Measurements from ENCODE around the gene AGFG1.
A peak's percentile ranks its signal among the peaks of the same experiment; 100 is the strongest.

The AGFG1 gene, protein sequence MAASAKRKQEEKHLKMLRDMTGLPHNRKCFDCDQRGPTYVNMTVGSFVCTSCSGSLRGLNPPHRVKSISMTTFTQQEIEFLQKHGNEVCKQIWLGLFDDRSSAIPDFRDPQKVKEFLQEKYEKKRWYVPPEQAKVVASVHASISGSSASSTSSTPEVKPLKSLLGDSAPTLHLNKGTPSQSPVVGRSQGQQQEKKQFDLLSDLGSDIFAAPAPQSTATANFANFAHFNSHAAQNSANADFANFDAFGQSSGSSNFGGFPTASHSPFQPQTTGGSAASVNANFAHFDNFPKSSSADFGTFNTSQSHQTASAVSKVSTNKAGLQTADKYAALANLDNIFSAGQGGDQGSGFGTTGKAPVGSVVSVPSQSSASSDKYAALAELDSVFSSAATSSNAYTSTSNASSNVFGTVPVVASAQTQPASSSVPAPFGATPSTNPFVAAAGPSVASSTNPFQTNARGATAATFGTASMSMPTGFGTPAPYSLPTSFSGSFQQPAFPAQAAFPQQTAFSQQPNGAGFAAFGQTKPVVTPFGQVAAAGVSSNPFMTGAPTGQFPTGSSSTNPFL

DNA sequence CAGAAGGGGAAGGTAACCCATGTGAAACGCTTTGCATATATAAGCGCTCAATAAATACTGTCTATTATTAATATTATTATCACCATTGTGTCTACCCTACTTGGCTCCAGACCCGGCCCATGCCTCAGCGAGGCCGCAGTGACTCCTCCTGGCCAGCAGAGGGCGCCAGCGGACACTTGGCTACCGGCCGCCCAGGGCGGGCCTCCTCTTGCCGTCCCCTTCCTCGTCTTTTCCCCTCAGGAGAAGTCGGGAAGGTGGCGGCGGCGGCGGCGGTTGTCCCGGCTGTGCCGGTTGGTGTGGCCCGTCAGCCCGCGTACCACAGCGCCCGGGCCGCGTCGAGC lies at the start of gene AGFG1:
Gene AGFG1, plus strand, starts transcription at position 233 of the 341 bp plus-strand sequence. CDS start 266 bp downstream, outside the sequence.
- DNase-seq (ENCODE audit: low read depth in 2 of 2): peak; percentile 81 to 89

DNA sequence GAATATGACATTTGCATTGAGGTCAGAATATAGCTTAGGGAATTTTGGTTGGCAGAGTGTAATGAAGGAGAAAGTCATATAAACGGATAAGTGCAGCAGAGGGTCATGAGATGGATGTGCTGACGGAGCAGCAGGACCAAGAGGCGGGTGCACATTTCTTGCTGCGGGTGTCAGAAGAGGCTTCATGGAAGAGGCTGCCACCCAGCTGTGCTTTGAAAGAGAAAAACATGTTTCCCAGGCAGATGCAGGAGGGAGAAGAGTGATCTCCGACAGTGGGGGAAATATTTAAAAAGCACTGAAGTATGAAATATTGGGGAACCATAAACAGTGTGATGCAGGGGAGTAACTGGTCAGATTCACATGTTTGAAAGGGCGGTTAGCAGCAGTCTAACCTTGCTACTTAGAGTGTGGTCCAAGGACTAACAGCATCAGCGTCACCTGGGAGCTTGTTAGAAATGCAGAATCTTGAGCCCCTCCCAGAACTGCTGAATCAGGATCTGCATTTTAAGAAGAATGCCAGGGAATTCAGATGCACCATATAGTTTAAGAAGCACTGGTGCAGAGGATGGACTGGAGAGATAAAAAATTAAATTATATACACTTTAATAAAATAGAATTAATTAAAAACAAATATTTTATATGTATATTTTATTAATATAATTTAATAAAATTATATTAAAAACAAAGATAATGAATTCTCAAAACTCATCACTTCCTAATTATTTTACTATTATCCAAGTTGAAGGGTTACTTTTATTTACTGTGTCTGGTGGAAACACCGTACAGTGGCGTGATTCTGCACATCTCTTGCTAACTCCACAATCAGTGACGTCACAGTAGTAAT lies 48.1 kb upstream of the AGFG1 start:
- DNase-seq (ENCODE audit: low read depth in 2 of 2): no peak

DNA sequence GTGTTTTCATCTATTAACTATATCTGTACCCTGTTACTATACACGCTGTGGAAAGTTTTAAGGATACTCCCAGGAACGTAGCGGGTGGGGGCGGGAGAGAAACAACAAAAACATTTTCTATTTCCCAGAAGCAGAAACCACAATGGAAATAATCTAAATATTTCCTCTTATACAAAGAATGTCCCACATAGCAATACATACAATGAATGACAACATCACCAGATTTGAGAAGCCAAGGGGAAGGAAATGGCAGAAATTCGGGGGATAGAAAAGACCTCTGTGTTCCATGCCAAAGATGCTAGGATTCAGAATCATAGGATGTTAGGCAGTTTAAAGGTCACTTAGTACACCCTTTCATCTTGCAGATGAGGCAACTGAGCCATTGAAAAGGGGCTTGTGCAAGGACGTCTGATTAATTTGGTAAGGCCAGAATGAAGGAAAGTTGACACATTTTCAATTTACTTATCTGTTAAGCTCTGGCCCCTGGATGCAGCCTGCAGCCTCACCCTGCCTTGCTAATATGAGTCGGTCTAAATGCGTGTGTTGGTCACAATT lies 43.1 kb upstream of the AGFG1 start:
- DNase-seq (ENCODE audit: low read depth in 2 of 2): no peak

DNA sequence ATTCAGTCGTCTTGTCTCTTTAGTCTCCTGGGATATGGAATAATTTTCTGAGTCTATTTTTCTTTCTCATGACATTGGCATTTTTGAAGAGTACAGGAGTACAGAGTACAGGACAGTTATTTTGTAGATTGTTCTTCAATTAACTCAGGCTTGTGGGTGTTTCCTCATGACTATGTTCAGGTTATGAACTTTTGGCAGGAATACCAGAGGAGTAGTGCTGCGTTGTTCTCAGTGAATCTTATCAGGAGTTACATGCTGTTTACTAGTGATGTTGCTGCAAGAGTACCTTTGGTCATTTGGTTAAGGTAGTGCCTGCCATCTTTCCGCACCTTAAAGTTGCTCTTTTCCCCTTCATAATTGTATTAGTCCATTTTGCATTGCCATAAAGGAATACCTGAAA lies 41.3 kb upstream of the AGFG1 start:
- DNase-seq (ENCODE audit: low read depth in 2 of 2): no peak

DNA sequence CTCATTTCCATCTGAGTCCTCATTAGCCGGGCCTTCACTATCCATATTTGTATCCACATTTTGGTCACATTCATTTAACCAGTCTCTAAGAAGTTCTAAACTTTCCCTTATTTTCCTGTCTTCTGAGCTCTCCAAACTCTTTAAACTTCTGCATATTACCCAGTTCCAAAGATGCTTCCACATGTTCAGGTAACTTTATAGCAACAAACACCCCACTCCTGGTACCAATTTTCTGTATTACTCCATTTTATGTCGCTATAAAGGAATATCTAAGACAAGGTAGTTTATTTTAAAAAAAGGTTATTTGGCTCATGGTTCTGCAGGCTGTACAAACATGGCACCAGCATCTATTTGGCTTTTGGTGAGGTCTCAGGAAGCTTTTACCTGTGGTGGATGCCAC lies 38.8 kb upstream of the AGFG1 start:
- no peak for DNase-seq (ENCODE audit: low read depth in 2 of 2)

DNA sequence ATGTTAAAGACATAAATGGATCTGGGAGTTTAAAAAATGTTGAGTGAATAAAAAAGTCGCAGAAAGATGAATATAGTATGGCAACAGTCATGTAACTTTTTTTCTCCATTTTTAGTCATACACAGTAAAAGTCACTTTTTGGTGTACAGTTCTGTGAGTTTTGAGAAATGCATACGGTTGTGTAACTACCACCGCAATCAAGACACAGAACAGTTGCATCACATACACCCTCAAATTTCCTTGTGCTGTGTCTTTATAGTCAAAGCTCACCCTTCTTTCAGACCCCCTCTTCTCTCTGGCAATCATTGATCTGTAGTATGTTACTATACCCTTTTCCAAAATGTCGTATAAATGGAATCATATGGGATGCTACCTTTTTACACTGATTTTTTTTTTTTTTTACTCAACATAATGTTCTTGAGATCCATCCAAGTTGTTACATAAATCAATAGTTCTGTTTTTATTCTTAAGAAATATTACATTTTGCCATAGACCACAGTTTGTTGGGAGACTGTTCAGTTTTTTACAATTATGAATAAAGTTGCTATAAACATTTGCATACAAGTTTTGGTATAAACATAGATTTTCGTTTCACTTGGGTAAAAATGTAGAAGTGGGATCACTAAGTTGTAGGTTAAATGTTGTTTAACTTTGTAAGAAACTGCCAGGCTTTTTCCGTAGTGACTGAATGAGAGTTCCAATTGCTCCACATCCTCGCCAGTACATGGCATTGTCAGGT lies 35.4 kb upstream of the AGFG1 start:
- DNase-seq (ENCODE audit: low read depth in 2 of 2): no peak

DNA sequence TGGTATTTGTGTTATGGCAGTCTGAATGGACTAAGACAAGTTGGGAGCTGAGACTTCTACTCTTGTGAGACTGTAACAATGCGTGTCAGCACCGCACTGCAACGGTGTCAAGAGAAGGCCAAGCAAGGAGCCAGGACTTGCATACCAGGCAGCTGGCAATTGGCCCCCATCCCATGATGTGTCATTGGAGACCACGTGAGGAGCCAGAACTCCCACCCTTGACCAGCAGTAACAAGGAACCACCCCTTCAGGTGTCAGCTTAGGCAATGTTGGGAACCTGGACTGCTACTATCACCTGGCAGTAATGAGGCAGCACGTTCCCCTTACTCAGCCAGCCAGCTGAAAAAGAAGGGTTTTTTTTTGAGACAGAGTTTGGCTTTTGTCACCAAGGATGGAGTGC lies 32.7 kb upstream of the AGFG1 start:
- DNase-seq (ENCODE audit: low read depth in 2 of 2): no peak

DNA sequence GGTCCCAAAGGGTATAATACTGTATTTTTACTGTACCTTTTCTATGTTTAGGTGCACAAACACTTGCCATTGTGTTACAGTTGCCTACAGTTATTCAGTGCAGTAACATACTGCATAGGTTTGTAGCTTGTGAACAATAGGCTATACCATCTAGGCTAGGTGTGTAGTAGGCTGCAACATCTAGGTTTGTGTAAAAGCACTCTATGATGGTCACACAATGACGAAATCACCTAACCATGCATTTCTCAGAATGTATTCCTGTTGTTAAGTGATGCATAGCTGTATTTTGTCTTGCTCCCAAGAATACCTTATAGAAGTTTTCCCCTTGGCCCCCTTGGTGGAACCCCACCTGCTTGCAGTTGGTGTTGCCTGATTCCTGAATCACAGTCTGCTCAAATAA lies 29.3 kb upstream of the AGFG1 start:
- no peak for DNase-seq (ENCODE audit: low read depth in 2 of 2)

DNA sequence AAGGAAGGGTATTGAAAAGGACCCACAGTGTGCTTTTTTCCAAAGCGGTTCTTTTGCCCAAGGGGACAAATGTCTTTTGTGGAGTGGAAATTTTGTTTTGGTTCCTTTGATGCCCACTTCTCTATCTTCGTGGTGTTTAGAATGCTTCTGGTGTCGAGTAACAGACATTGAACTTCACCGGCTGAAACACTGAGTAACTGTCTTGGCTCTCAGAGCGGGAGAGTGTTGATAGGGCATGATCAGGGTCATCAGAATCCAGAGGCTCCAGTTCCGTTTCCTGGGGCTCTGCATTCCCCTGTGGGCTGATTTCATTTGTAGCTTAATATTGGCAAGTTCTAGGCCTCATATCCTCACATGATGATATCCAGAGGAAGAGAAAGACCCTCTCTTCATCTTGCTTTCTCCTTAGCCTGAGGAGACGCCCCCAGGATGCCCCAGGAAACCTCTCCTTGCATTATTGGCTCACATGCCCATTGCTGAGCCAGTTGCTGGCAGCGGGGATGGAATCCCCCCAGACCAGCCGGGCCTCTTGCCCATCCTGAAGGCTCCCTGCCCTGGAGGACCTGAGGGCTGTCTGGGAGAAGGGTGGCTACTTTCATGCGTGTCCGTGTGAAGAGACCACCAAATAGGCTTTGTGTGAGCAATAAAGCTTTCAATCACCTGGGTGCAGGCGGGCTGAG lies 27.9 kb upstream of the AGFG1 start:
- DNase-seq (ENCODE audit: low read depth in 2 of 2): no peak

DNA sequence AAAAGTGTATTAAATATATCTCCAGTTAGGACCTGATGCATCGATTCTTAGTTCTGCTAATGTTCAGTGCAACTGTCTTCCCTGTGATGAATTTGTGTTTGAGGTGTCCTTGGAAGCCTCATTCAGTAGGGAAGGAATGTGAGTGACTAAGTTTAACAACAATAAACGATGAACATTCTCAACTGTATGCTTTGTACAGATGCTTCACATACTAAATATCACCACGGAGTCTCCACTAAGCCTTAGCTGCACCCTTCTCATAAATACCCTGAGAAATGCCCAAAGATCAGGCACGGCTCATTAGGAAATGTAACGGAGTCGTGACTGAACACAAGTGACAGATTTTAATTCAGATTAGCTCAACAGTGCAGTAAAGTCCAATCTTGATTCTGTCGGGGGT lies 24.4 kb upstream of the AGFG1 start:
- no peak for DNase-seq (ENCODE audit: low read depth in 2 of 2)

DNA sequence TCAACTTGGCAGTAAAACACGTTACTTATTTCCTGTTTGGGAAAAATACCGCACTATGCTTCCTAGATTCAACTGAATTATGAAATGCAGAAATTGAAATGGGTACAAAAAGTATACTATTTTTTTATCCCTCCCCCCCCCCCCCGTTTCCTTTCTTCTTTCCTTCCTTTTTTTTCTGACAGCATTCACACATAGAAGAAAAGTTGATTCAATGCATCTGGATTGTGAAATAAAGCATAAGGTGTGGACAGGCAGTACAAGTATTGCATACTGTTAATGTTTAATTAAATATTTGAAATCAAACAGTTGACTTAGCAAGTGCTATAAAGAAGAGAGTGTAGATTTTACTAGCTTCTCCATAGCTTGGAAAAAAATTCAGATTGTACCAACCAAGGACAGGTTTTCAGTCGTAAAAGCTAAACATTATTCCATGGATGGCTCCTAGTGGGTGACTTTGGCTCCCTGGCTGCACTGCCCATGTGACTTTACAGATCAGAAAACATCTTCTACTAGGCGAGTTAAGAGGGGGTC lies 21.6 kb upstream of the AGFG1 start:
- DNase-seq (ENCODE audit: low read depth in 2 of 2): no peak

DNA sequence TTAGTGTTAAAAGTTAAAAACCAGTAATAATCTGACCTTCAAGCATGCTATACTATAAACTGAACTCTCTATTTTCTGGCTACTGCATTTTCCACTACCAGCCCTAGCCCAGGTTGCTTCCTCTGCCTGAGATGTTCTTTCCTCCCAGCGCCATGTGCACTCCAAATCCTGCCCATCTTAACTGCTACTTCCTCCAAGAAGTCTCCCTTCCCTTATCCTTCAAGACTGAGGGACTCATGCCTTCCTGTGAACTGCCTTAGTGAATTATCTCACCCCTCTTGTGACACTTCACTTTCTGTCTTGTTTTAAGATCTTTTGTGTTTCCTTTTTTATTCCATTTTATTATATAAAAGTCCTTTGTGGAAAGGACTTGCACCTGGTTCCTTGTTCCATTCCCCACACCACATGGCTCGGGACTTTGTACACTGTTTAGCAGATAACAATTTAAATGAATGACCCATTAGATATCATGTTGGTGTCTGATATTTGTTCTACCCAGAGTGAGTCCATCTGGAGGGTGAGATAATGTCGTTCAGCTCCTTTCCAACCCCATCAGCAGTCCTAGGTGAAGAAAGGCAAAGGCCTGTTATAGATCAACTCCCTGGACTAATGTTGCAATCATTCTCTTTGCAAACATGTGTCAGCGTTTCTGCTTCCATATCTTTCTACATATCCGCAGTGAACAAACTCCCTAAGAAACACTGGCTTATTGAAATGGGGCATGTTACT lies 20.9 kb upstream of the AGFG1 start:
- no peak for DNase-seq (ENCODE audit: low read depth in 2 of 2)

DNA sequence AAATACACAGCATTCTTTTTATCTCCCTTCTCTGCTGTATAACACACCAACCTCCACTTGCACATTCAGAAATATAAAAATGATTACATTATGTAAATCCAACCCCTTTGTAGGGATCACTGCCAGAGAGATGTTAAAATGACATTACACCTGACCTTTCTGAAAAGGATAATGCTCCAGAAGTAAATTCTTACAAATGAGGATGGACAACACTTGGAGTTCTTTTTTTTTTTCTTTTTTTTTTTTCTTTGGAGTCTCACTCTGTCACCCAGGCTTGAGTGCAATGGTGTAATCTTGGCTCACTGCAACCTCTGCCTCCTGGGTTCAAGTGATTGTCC lies 20.3 kb upstream of the AGFG1 start:
- DNase-seq (ENCODE audit: low read depth in 2 of 2): no peak

DNA sequence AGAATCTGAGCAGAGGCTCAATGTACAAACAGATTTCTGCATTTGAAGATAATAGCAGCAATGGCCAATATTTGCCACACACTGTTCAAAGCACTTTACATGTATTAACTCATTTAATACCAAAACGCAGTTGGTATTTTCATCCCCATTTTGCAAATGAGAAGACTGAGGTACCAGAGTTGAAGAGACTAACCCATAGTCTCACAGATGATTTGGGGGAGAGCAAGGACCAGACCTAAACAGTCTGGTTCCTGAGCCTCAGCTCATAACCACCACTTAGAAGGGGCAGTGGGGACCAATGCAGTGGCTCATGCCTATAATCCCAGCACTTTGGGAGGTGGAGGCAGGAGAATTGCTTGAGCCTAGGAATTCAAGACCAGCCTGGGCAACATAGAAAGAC lies 18.1 kb upstream of the AGFG1 start:
- DNase-seq (ENCODE audit: low read depth in 2 of 2): no peak

DNA sequence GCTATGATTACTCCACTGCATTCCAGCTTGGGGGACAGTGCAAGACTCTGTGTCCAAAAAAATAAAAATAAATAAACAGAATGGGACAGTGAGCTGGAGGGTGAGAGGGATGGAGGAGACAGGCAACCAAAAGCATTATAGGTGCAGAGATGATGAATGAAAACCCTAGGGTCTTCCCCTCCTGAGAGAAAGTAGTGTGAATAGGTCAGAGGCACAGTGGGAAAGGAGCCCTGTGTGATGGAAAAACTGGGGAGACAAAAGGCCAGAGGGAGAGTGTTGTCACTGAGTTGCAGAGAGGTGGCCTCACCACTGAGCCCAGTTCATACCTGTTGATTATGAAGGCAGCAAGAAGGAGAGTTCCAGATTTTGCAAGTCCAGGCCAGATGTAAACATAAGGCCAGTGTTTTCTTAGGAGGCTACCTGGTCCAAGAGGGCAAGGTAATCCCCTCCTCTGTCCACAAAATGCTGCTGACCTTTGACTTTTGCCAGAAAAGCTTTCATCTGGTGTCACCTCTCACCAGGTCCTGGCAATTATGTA lies 17.6 kb upstream of the AGFG1 start:
- DNase-seq (ENCODE audit: low read depth in 2 of 2): no peak

DNA sequence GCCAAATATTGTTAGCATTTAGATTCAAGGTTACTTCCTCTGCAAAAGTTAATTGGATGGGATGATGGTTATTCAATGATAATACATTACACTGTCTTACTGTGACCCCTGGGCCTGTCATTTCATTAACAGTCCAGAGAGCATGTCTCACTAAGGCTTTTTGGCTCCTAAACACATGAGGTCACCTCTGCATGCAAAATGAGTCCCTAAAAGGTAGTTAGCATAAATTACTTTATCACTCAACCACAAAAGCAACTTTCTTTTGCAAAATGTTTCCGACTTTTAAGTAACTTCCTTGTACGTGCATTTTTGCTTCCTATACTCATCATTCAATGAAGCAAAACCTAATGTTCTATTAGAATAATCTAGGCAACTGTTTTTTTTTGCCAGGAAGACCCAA lies 16.8 kb upstream of the AGFG1 start:
- DNase-seq (ENCODE audit: low read depth in 2 of 2): no peak

DNA sequence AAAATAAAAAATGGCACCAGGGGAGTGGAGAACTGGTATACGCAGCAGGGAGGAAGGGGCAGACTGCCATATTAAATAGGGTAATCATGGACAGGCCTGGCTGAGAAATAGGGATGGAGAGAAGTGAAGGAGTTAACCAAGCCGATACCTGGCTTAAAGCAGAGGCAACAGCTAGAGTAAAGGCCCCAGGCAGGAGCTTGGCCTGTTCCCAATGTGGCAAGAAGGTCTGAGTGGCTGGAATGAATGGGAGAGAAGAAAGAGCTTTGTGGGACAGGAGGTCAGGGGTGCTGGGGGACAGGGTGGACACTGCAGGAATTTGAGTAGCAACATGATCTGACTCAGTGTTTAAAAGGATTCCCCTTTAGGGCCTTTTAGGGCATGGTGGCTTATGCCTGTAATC lies 15.9 kb upstream of the AGFG1 start:
- DNase-seq (ENCODE audit: low read depth in 2 of 2): no peak

DNA sequence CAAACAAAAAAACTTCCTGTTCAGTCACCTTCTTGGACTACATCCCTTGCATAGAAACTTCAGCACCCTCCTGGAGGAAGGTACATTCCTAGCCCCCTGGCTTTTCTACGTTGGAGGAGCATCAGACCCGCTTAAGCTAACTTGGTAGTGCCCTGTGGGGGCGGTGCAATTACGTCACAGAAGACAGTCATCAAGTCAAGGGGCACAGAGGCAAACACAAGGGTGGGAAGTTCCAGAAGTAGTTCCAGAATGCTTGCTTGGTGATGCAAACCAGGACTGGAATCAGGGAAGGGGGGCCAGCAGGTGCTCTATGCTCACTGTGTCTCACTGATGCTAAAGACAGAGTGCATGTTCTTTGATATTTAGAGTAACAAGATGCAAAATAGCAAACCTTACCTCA lies 15.2 kb upstream of the AGFG1 start:
- no peak for DNase-seq (ENCODE audit: low read depth in 2 of 2)

DNA sequence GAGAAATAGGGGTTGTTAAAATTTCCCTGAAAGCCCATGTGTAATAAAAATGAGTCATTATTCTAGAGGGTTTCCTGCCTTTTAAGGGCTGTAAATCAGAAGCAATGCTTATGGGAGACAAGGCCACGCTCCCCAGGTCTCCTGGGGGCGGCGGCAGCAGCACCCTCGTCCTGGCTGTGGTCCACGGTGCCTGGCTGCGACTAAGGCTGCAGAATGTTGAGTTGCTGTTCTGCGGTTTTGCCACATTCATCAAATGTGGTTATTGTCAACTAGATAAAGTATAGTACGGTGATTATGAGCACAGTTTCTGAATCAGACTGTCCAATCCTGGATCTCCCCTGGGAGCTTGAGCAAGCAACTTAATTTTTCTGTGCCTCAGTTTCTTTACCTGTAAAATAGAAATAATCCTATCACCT lies 11.9 kb upstream of the AGFG1 start:
- DNase-seq (ENCODE audit: low read depth in 2 of 2): peak; percentile 58 to 64

DNA sequence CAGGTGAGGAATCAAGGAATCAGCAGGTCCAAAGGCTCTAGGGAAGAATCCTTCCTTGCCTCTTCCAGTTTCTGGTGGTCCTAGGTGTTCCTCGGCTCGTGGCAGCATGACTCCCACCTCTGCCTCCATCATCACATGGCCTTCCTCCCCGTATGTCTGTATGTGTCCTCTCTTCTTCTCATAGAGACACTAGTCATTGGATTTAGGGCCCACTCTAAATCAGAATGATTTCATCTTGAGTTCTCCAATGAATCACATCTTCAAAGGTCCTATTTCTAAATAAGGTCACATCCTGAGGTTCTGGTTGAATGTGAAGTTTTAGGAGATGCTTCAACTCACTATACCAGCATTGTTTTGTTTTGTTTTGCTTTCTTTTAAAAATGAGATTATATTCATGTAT lies 11.1 kb upstream of the AGFG1 start:
- DNase-seq (ENCODE audit: low read depth in 2 of 2): no peak

Measured in stimulated activated CD4-positive, alpha-beta T cell treated with anti-CD3 and anti-CD28 coated beads, Interleukin-4, amount 100 ng/mL, for 48 hours (primary cell).